IMR-90 (cell line): ENCODE results near the gene DCC. TPM values are rescaled to one million over a fixed set of nuclear protein-coding genes. Genes with fewer than 3 reads are reported as not detected.

Experiments
- ATAC-seq: fragments of 200-7000 bp; cut with Tn5 transposase; 2 replicates; pipeline ENCODE4 v1.9.1; 2020; ENCODE audit warnings: low read depth, mild to moderate bottlenecking, moderate library complexity
- BruUV-seq: library from RNA; stranded (reverse); fragments of 400-500 nt; replicated peaks from 2 replicates; lab custom pipeline; 2021; lab: Mats Ljungman, UMichigan
- CTCF ChIA-PET: fragments of 300-600 bp; formaldehyde crosslinking; extraction: SDS; loops from one replicate; lab custom pipeline; 2021; ENCODE audit warnings: antibody characterized with exemption; lab: Yijun Ruan, JAX
- POLR2A ChIA-PET: fragments of 300-600 bp; sonication (Branson Sonifier 250); formaldehyde crosslinking; loops from one replicate; lab custom pipeline; 2022; ENCODE audit warnings: antibody characterized with exemption; ENCODE audit not compliant: unreplicated experiment; lab: Charles Lee
- DNase-seq: peaks from one replicate; pipeline ENCODE4 v3.0.0; 2013
- H2AFZ ChIP-seq: replicated peaks from 2 replicates; pipeline ENCODE3; 2013; ENCODE audit warnings: low read length, mild to moderate bottlenecking; ENCODE audit not compliant: poor library complexity
- H2AK5ac ChIP-seq: 2 replicates; pipeline ENCODE4 v1.6.1; 2013; ENCODE audit warnings: low read depth, low read length, inconsistent platforms
- H2AK9ac ChIP-seq: replicated peaks from 2 replicates; pipeline ENCODE3; 2013; ENCODE audit warnings: mild to moderate bottlenecking, low read depth, low read length, moderate library complexity; ENCODE audit not compliant: poor library complexity
- H2BK120ac ChIP-seq: 2 replicates; pipeline ENCODE4 v1.6.1; 2013; ENCODE audit warnings: low read depth, low read length, inconsistent platforms
- H2BK15ac ChIP-seq: 3 replicates; pipeline ENCODE4 v1.6.1; 2013; ENCODE audit warnings: low read depth, low read length, inconsistent platforms
- H2BK20ac ChIP-seq: 2 replicates; pipeline ENCODE4 v1.6.1; 2013; ENCODE audit warnings: low read depth, mild to moderate bottlenecking, inconsistent platforms, low read length, moderate library complexity
- H2BK5ac ChIP-seq: 2 replicates; pipeline ENCODE4 v1.6.1; 2013; ENCODE audit warnings: mild to moderate bottlenecking, low read depth, low read length, inconsistent platforms; ENCODE audit not compliant: poor library complexity, severe bottlenecking
- H3K14ac ChIP-seq: replicated peaks from 2 replicates; pipeline ENCODE4 v1.6.1; 2013; ENCODE audit warnings: low read depth, low read length, inconsistent platforms
- H3K18ac ChIP-seq: 2 replicates; pipeline ENCODE4 v1.6.1; 2013; ENCODE audit warnings: low read depth, low read length, control low read depth
- H3K23ac ChIP-seq: 2 replicates; pipeline ENCODE4 v1.6.1; 2013; ENCODE audit warnings: low read depth, low read length, inconsistent platforms
- H3K27ac ChIP-seq: 2 replicates; pipeline ENCODE4 v1.5.1; 2013; ENCODE audit warnings: mild to moderate bottlenecking, control low read depth, low read length; ENCODE audit not compliant: insufficient read depth
- H3K27me3 ChIP-seq: 2 replicates; pipeline ENCODE4 v1.6.1; 2013; ENCODE audit warnings: low read length; ENCODE audit not compliant: control insufficient read depth, insufficient read depth
- H3K36me3 ChIP-seq: 2 replicates; pipeline ENCODE4 v1.6.1; 2013; ENCODE audit warnings: low read length, mixed read lengths; ENCODE audit not compliant: control insufficient read depth, insufficient read depth
- H3K4ac ChIP-seq: 2 replicates; pipeline ENCODE4 v1.6.1; 2013; ENCODE audit warnings: low read depth, low read length, inconsistent platforms
- H3K4me1 ChIP-seq: 2 replicates; pipeline ENCODE4 v1.6.1; 2013; ENCODE audit warnings: low read length, mixed read lengths; ENCODE audit not compliant: control insufficient read depth, insufficient read depth
- H3K4me2 ChIP-seq: 2 replicates; pipeline ENCODE4 v1.6.1; 2013; ENCODE audit warnings: low read depth, mild to moderate bottlenecking, control low read depth, low read length, moderate library complexity
- H3K4me3 ChIP-seq: 2 replicates; pipeline ENCODE4 v1.5.1; 2013; ENCODE audit warnings: low read depth, mild to moderate bottlenecking, control low read depth, low read length, moderate library complexity; ENCODE audit not compliant: insufficient read depth
- H3K56ac ChIP-seq: 2 replicates; pipeline ENCODE4 v1.6.1; 2013; ENCODE audit warnings: low read length, inconsistent platforms; ENCODE audit not compliant: insufficient read depth; ENCODE audit errors: extremely low read depth
- H3K79me1 ChIP-seq, 2 experiments: 2 replicates each; pipeline ENCODE4 v1.6.1; 2013; ENCODE audit warnings: low read length in 2 of 2, inconsistent platforms in 1 of 2, low read depth in 1 of 2
- H3K9ac ChIP-seq: 2 replicates; pipeline ENCODE4 v1.6.1; 2013; ENCODE audit warnings: low read depth, low read length, control low read depth
- H3K9me1 ChIP-seq: 2 replicates; pipeline ENCODE4 v1.6.1; 2013; ENCODE audit warnings: low read length, inconsistent platforms; ENCODE audit not compliant: insufficient read depth
- H3K9me3 ChIP-seq: 2 replicates; pipeline ENCODE4 v1.6.1; 2013; ENCODE audit warnings: low read length; ENCODE audit not compliant: control insufficient read depth, insufficient read depth
- H4K20me1 ChIP-seq: 2 replicates; pipeline ENCODE4 v1.6.1; 2013; ENCODE audit warnings: low read length, inconsistent platforms; ENCODE audit not compliant: insufficient read depth
- H4K5ac ChIP-seq: 2 replicates; pipeline ENCODE4 v1.6.1; 2013; ENCODE audit warnings: mild to moderate bottlenecking, low read depth, low read length, control low read depth
- H4K8ac ChIP-seq, 2 experiments: 2 replicates each; pipeline ENCODE4 v1.6.1; 2013; ENCODE audit warnings: low read depth in 2 of 2, low read length in 2 of 2, control low read depth in 1 of 2, inconsistent platforms in 1 of 2
- H4K91ac ChIP-seq: 2 replicates; pipeline ENCODE4 v1.6.1; 2013; ENCODE audit warnings: low read depth, low read length, inconsistent platforms; ENCODE audit not compliant: insufficient read depth
- BHLHE40 ChIP-seq: fragments of 150-350 bp; IDR thresholded peaks from 2 replicates; pipeline ENCODE4 v1.6.1; 2016; ENCODE audit warnings: mild to moderate bottlenecking, low read depth, low read length
- CEBPB ChIP-seq: IDR thresholded peaks from 2 replicates; pipeline ENCODE4 v1.6.1; 2012; ENCODE audit warnings: low read depth, low read length, improper control_type of control experiment
- FOS ChIP-seq: fragments of 150-350 bp; IDR thresholded peaks from 2 replicates; pipeline ENCODE4 v1.6.1; 2016; ENCODE audit warnings: low read depth, low read length
- MAFK ChIP-seq: IDR thresholded peaks from 2 replicates; pipeline ENCODE4 v1.6.1; 2012; ENCODE audit warnings: low read depth, low read length, improper control_type of control experiment
- MAZ ChIP-seq: IDR thresholded peaks from 2 replicates; pipeline ENCODE4 v1.6.1; 2012; ENCODE audit warnings: low read depth, mild to moderate bottlenecking, low read length, improper control_type of control experiment, moderate library complexity, borderline replicate concordance
- NFE2L2 ChIP-seq: fragments of 150-350 bp; IDR thresholded peaks from 2 replicates; pipeline ENCODE4 v1.6.1; 2016; ENCODE audit warnings: low read depth, mild to moderate bottlenecking, low read length
- POLR2A ChIP-seq: IDR thresholded peaks from 2 replicates; pipeline ENCODE4 v1.6.1; 2012; ENCODE audit warnings: mild to moderate bottlenecking, low read depth, low read length
- RAD21 ChIP-seq: IDR thresholded peaks from 2 replicates; pipeline ENCODE4 v1.6.1; 2012; ENCODE audit warnings: low read length, improper control_type of control experiment
- SMC3 ChIP-seq: fragments of 150-350 bp; IDR thresholded peaks from 2 replicates; pipeline ENCODE4 v1.6.1; 2016; ENCODE audit warnings: low read depth, mild to moderate bottlenecking, antibody characterized with exemption, low read length, moderate library complexity
- USF2 ChIP-seq: fragments of 150-350 bp; IDR thresholded peaks from 2 replicates; pipeline ENCODE4 v1.6.1; 2017; ENCODE audit warnings: mild to moderate bottlenecking, antibody characterized with exemption, low read length, low read depth
- WGBS, 2 experiments: methylation state at CpG; one replicate each; pipeline versions ENCODE4 v1.1.5 to v1.1.7; 2013; ENCODE audit warnings: missing lambda C conversion rate in 2 of 2; ENCODE audit not compliant: insufficient read length in 1 of 2; ENCODE audit errors: extremely low coverage in 2 of 2; 5-methylcytosine and 5-hydroxymethylcytosine counted together
- dilution Hi-C: fragments of 300-500 bp; cut with HindIII; formaldehyde crosslinking; loops from one replicate; pipeline ENCODE4 v1.14.3; 2018; ENCODE audit warnings: low sequenced_read_pairs; ENCODE audit not compliant: unreplicated experiment
- in situ Hi-C: fragments of 300-500 bp; cut with MboI; formaldehyde crosslinking; loops from 3 replicates; pipeline ENCODE4 v1.14.3; 2019; ENCODE audit warnings: low sequenced_read_pairs, inconsistent platforms, mixed read lengths
- intact Hi-C: fragments of 100-400 bp; cut with micrococcal nuclease; formaldehyde crosslinking; loops from 2 replicates; pipeline ENCODE4 v1.10.0; 2022
- polyA plus RNA-seq, 3 experiments: library from polyadenylated mRNA; depleted of rRNA; stranded (reverse); fragments of >200 nt; gene quantifications; 2 replicates each; pipeline ENCODE4 v1.2.3, GENCODE V29; 2012; ENCODE audit warnings: low replicate concordance in 1 of 3
- total RNA-seq: library from RNA; depleted of rRNA; stranded (reverse); fragments of >200 nt; gene quantifications from 2 replicates; pipeline ENCODE4 v1.2.3, GENCODE V29; 2012

DCC gene
- total and polyA plus RNA-seq, 2 of the 4 experiments (the other 2 are of a cell fraction) = 0.31 to 0.54 TPM

- no TSS peak for BruUV-seq
Measured at GRCh38 chr18:53408271-53408670, 1068.3 kb downstream of the DCC start.

More at GRCh38 chr18:53408271-53408670, 1068.3 kb downstream of the DCC start:
- Histone ChIP-seq H4K5ac (no peak overlapping the region), H3K4me3 (no peak overlapping the region), H2AK5ac (no peak overlapping the region), H3K4me1 (no peaks in the 10 kb centered on the region), H3K4me2 (no peak overlapping the region), H4K91ac (no peak overlapping the region), H3K36me3 (no peaks in the 10 kb centered on the region), H3K4ac (no peak overlapping the region), H2BK120ac (no peak overlapping the region), H2BK5ac (no peak overlapping the region), H3K18ac (no peak overlapping the region), H3K9ac (no peak overlapping the region), H3K27ac (no peak overlapping the region), H2AFZ (no peak overlapping the region), H3K56ac (no peak overlapping the region), H2BK20ac (no peak overlapping the region), H2AK9ac (no peak overlapping the region), H3K27me3 (no peaks in the 10 kb centered on the region), H2BK15ac (no peak overlapping the region), H3K79me1 (no peaks in the 10 kb centered on the region), H4K20me1 (no peaks in the 10 kb centered on the region), H3K23ac (no peak overlapping the region), H3K9me1 (no peaks in the 10 kb centered on the region), H3K9me3 (0 out of 2 replicates have a peak, but pooled peaks cover 4% of the 10 kb centered on the region), H4K8ac (no peak overlapping the region), H3K14ac (no peak overlapping the region)
- ATAC-seq (no peak), DNase-seq (no peak)
- POLR2A ChIA-PET = no interaction called here
- intact Hi-C loops (no loop called here), dilution Hi-C loops (no loop called here), in situ Hi-C loops (no loop called here)
- WGBS, 2 experiments = no CpG with 5 or more reads among the region's 5 CpGs
- CTCF ChIA-PET = no interaction called here
- TF ChIP-seq CEBPB = no peak
- TF ChIP-seq BHLHE40 = no peak
- TF ChIP-seq MAZ = no peak
- TF ChIP-seq FOS = no peak
- TF ChIP-seq MAFK = no peak
- no peak for TF ChIP-seq SMC3
- no peak for TF ChIP-seq RAD21
- no peak for TF ChIP-seq NFE2L2
- TF ChIP-seq USF2 = no peak
- TF ChIP-seq POLR2A = no peak
